Rectal smooth muscle tissue (tissue), 1 donor: ENCODE measurements around the gene CTSZ.
"Not testable (repeated sequence)": the region's sequence is repeated elsewhere in the genome, so short reads cannot be mapped to it uniquely, and the experiment has no call there.

Experiments
- H3K27ac ChIP-seq: one replicate; pipeline ENCODE4 v1.7.0; 2013; ENCODE audit warnings: low read depth, low read length, inconsistent platforms
- H3K27me3 ChIP-seq: one replicate; pipeline ENCODE4 v1.7.0; 2013; ENCODE audit warnings: low read length; ENCODE audit not compliant: control insufficient read depth, insufficient read depth
- H3K36me3 ChIP-seq: one replicate; pipeline ENCODE4 v1.7.0; 2013; ENCODE audit warnings: low read length; ENCODE audit not compliant: control insufficient read depth, insufficient read depth
- H3K4me1 ChIP-seq: one replicate; pipeline ENCODE4 v1.7.0; 2013; ENCODE audit warnings: low read length; ENCODE audit not compliant: control insufficient read depth, insufficient read depth
- H3K4me3 ChIP-seq: one replicate; pipeline ENCODE4 v1.7.0; 2013; ENCODE audit warnings: low read length
- H3K9ac ChIP-seq: one replicate; pipeline ENCODE4 v1.7.0; 2013; ENCODE audit warnings: low read length

CTSZ gene

DNA sequence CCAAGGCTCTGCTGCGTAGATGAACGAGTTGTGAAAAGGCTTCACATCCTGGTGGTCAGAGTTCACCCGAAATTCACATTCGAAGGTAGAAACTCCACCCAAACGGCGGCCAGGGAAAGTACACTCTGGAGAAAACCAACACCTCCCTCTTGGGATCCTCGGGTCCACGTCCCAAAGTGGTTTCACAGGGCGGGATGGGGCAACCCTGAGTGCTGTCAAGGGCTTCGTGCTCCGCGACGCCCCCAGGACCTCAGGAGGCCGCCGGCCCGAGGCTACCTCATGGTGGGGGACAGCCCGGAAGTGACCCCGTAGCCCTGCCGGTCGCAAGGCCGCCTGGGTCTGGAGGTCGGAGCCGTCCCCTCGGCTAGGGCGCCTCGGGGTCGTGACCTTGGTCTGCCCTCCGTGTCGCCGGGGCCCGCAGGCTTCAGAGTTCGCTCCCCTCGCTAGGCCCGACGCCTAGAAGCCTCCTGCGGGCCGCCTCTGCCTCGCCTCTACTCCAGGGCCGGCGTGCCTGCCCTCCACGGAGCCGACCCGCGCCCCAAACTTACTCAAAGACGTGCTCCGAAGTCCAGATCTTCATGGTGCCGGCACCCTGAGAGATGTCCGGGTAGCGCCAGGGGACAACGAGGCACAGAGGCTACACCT, 35.2 kb upstream of the CTSZ start, which contains the start of gene PRELID3B:
TSS of gene PRELID3B (minus strand) at position 636 of the 645 bp plus-strand sequence. CDS start at position 580, 56 bp downstream.
- H3K4me3 ChIP-seq: peak within 1 kb of the TSS; percentile 88
- H3K4me1 ChIP-seq: peaks cover 9% of the 10 kb centered on the region
- H3K27me3 ChIP-seq: no peaks in the 10 kb centered on the region
- peaks cover 9% of the 10 kb centered on the region for H3K36me3 ChIP-seq
- peak within 1 kb of the TSS; percentile 84 for H3K27ac ChIP-seq
- peak within 1 kb of the TSS; percentile 74 for H3K9ac ChIP-seq

DNA sequence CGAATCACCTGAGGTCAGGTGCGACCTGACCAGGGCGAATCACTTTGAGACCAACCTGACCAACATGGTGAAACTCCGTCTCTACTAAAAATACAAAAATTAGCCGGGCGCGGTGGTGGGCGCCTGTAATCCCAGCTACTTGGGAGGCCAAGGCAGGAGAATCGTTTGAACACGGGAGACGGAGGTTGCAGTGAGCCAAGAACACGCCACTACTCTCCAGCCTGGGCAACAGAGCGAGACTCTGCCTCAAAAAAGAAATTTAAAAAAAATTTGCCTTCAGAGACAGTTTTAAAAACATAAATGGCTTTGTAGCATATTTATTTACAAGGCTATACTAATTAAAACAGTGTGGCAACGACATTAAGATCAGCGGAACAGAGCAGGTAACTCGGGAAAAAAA, 34.4 kb upstream of the CTSZ start:
- H3K4me3 ChIP-seq: peak overlapping the region; percentile 88
- H3K27me3 ChIP-seq, H3K27ac ChIP-seq, H3K9ac ChIP-seq, H3K36me3 ChIP-seq, H3K4me1 ChIP-seq: not testable (repeated sequence)

DNA sequence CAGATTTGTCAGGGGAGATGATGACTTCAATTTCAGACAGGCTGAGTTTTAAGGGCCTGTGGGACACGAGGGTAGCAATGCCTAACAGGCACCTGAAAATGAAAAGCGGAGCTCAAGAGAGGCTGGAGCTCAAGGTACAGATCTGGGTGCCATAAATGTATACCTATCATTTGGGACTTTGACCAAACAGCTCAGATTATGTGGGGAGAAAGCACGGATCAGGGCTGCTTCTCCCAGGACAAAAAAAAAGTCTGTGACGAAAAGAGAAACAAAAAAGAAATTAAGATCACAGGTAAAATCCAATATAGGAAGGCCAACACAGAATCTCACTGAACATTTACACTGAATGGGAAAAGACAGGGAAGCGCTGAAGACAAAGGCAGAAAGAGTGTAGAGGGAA, 33.6 kb upstream of the CTSZ start:
- Histone ChIP-seq H3K4me3 (no peak overlapping the region), H3K27me3 (no peaks in the 10 kb centered on the region), H3K9ac (no peak overlapping the region), H3K36me3 (peaks cover 16% of the 10 kb centered on the region), H3K27ac (no peak overlapping the region), H3K4me1 (peaks cover 9% of the 10 kb centered on the region)

DNA sequence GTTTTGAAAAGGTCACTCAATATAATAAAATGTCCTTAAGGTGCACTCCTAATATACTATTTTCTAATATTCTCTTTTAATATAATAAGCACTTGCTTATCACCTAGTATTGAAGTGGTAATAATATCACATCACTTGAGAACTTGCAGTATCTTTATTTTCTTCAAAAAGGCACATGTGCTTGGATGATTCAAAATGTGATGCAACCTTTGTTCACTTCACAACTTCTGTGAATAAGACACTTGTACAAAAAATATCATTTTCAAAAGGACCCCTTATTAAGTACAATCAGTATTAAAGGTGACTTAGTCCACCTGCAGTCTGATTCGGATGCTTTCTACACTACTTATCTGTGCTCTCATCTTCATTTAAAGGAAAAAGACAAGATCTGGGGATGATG, 32.2 kb upstream of the CTSZ start:
- no peak overlapping the region for H3K4me3 ChIP-seq

DNA sequence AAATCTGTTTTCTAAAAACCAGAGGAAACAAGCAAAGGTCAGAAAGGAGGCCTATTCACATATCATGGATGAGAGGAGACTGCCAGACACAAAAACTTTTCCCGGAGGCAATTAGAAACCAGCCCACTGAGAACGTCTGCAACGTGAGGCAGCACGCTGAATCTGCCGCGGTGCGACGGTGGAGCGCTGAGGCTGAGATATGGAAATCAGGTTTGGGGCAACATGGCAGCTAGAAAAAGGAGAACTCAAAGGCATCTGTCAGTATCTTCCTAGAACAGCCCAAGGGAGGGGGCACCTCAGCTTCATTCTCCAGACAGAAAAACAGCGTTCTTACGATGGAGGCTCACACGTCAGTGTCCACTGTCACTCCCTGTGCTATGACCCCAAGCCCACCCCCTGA, 30.3 kb upstream of the CTSZ start:
- Histone ChIP-seq H3K27ac (no peak overlapping the region), H3K4me1 (peaks cover 6% of the 10 kb centered on the region), H3K27me3 (no peaks in the 10 kb centered on the region), H3K36me3 (peaks cover 22% of the 10 kb centered on the region), H3K4me3 (no peak overlapping the region), H3K9ac (no peak overlapping the region)

More for the DNA sequence above, 32.2 kb upstream of the CTSZ start:
- Histone ChIP-seq H3K27me3 (no peaks in the 10 kb centered on the region), H3K27ac (no peak overlapping the region), H3K36me3 (peaks cover 22% of the 10 kb centered on the region), H3K4me1 (peaks cover 9% of the 10 kb centered on the region), H3K9ac (no peak overlapping the region)

DNA sequence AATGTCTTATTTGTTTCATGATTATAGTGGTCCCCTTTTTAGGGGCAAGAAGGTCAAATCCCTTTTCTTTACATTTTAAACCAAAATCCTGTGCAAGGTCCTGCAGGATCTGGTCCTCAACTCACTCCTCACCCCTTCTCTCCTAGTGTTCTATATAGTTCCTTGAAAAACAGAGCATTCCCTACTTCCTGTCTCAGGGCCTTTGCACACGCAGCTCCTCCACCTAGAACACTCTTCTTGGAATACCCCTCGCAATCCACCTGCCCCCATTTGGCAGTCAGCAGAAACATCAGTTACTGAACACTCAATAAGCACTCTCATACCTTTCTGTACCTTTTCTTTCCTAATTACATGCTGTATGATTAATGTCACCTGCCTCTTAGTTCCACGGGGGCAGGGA, 28.3 kb upstream of the CTSZ start:
- Histone ChIP-seq H3K4me3 (no peak overlapping the region), H3K27ac (no peak overlapping the region), H3K9ac (no peak overlapping the region), H3K36me3 (peaks cover 22% of the 10 kb centered on the region), H3K27me3 (no peaks in the 10 kb centered on the region), H3K4me1 (peaks cover 10% of the 10 kb centered on the region)

DNA sequence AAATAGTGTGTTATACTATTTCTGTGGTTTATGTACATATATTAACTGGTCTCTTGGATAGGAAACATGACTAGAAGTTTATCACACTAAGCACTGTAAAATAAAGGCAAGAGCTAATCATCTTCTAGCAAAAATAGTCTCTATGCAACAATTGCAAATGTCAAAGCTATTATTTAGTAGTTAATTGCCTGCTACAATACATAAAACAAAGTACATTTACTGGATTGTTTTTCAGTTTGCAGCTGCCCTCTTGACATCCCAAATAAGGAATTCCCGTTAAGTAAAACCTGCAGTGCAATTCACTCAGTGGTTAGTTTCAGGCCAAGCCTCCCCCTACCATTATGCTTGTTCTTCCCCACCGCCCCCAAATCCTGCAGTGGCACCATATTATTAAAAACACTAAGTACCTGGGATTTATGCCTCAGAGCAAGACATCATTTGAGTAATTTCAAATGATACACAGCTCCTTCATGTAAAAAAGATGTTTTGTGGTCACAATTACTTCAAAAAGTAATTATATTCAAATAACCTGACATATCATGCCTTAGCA, 26.6 kb upstream of the CTSZ start:
- Histone ChIP-seq H3K4me3 (no peak overlapping the region), H3K4me1 (peaks cover 19% of the 10 kb centered on the region), H3K27ac (no peak overlapping the region), H3K36me3 (peaks cover 25% of the 10 kb centered on the region), H3K27me3 (no peaks in the 10 kb centered on the region), H3K9ac (no peak overlapping the region)

DNA sequence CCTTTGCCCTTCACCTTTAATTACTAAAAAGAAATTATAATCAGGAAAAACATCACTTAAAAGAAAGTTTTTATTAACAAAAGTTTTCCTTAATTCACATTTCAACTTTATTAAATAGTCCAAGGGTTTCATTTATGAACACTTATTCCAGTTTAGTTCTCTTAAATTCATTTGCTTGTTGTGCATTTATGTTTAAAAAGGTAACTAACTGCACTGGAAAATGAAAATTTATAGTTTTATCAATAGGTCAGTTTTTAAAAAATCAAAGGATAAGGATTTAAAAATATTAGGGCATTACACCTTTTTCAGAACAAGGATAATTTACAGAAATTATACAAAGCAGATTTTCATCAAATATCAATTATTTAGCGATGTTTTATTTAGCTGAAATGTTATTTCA, 26.0 kb upstream of the CTSZ start:
- H3K9ac ChIP-seq: no peak overlapping the region
- no peak overlapping the region for H3K27ac ChIP-seq
- H3K4me3 ChIP-seq: no peak overlapping the region
- peaks cover 25% of the 10 kb centered on the region for H3K4me1 ChIP-seq
- H3K27me3 ChIP-seq: no peaks in the 10 kb centered on the region
- H3K36me3 ChIP-seq: peaks cover 24% of the 10 kb centered on the region

DNA sequence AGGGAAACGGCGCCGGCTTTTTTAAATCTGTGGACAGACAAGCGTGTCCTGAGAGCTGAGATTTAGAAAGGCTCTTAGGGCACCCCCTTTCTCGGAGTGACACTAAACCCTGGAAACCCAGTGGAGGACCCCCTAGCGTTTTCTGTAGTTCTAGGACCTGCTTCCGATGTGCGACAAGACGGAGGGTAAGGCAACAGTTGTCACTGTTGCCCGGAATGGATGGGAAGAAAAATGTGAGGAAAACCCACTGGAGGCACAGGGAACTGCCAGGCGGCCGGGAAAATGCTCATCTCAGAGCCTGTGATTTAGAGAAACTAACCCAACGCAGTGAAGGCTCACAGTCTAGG, 25.6 kb upstream of the CTSZ start:
- H3K9ac ChIP-seq: peak overlapping the region; percentile 64
- peak overlapping the region; percentile 80 for H3K4me3 ChIP-seq
- H3K36me3 ChIP-seq: peaks cover 20% of the 10 kb centered on the region

DNA sequence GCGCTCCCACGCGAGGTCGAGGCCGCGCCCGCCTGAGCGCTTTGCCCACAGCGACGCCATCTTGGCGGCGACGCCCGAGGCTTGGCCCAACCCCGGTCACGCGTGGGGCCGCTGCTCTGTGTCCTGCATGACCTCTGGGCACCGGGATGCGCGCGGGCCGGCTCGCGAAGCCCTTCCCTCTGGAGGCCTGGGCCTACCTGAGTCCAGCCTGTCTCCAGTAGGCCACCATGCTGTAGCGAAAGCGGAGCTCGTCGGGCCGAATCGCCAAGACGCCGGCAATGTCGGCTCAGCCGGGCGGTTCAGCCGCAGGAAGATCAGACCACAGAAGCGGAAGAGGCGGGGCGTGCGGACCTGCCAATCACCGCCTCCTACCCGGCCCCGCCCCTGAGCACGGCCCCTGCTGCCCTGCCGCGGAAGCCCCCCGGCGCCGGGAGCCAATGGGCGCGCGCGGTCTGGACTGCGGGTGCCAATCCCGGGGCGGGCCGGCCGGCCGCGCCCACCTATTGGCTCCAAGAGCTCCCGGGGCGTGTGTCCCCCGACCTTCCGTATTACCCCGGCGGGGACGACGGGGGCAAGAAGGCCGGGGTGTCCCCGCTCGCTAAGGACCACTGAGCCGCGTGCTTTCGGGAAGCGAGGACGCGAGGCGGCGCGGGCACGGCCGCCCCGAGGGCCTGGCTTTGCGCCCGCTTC, 25.1 kb upstream of the CTSZ start, which contains the start of gene ATP5F1E:
TSS of gene ATP5F1E (minus strand) at position 313 of the 690 bp plus-strand sequence. CDS start at position 229, 84 bp downstream.
- H3K4me1 ChIP-seq: peaks cover 28% of the 10 kb centered on the region
- peak within 1 kb of the TSS; percentile 93 for H3K27ac ChIP-seq
- H3K9ac ChIP-seq: peak within 1 kb of the TSS; percentile 64

More for the DNA sequence above, 25.6 kb upstream of the CTSZ start:
- Histone ChIP-seq H3K27me3 (no peaks in the 10 kb centered on the region), H3K27ac (peak overlapping the region; percentile 78), H3K4me1 (peaks cover 25% of the 10 kb centered on the region)

DNA sequence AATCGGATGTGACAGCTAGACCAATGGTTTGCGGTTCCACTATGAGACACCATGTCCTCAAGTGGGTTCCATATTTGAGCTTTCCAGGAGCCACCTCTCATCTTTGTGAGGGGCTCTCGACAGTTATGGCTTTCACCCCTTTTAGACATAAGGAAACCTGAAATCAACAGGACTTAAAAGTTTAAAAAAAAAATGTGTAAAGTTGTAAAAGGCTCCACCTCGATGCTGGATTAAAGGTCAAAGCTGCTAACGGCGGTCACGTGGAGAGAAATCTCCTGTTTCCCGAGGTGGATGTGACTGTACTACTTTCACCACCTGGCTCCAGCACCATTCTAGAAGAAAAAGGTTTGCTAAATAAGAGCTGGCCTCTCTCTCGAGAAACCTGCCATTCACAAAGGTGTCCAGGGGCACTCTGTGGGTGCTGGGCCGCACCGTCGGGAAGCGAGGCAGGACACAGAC, 24.5 kb upstream of the CTSZ start:
- H3K4me1 ChIP-seq: peaks cover 28% of the 10 kb centered on the region
- H3K27ac ChIP-seq: peak overlapping the region; percentile 93
- peak overlapping the region; percentile 92 for H3K4me3 ChIP-seq
- no peaks in the 10 kb centered on the region for H3K27me3 ChIP-seq
- peaks cover 23% of the 10 kb centered on the region for H3K36me3 ChIP-seq
- peak overlapping the region; percentile 61 for H3K9ac ChIP-seq

More for the DNA sequence above, 25.1 kb upstream of the CTSZ start, which contains the start of gene ATP5F1E:
- Histone ChIP-seq H3K36me3 (peaks cover 19% of the 10 kb centered on the region), H3K4me3 (peak within 1 kb of the TSS; percentile 92), H3K27me3 (no peaks in the 10 kb centered on the region)

DNA sequence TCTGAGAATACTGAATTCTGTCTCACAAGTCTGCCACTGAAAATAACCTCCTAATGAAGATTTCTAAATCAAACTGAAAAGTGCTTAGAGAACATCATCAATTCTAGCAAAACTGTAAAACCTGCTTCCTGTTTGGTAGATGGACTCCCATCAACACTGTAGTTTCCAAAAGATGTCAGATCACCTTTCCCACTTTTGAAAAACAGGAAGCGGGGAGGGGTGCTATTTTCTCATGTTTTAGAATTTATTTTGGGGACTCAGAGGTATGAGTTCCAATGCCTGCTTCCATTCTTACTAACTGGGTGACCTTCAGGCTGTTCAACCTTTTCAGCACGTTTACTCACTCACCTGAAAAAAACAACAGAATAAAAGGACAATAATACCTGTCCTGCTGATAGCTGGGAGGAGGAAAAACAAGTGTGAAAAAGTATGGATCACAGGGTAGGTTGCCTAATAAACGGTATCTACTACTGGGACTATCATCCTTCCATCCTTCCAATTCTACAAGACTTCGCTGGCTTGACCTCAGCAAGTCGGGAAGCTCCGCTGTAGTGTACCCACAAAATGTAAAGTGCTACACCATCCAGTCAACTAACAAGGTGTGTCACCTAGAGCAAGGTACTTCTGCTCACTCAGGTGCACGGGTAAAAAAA, 24.0 kb upstream of the CTSZ start:
- H3K9ac ChIP-seq: no peak overlapping the region
- H3K27ac ChIP-seq: no peak overlapping the region
- peak overlapping the region; percentile 92 for H3K4me3 ChIP-seq
- peaks cover 22% of the 10 kb centered on the region for H3K36me3 ChIP-seq
- H3K27me3 ChIP-seq: no peaks in the 10 kb centered on the region
- peaks cover 28% of the 10 kb centered on the region for H3K4me1 ChIP-seq
